ENCODE measurements around the gene IL1RL1. TPM values are rescaled to one million over a fixed set of nuclear protein-coding genes. Genes with fewer than 3 reads are reported as not detected.

The IL1RL1 gene
- total RNA-seq, 1 experiment from 2014 or later, result not detected

DNA sequence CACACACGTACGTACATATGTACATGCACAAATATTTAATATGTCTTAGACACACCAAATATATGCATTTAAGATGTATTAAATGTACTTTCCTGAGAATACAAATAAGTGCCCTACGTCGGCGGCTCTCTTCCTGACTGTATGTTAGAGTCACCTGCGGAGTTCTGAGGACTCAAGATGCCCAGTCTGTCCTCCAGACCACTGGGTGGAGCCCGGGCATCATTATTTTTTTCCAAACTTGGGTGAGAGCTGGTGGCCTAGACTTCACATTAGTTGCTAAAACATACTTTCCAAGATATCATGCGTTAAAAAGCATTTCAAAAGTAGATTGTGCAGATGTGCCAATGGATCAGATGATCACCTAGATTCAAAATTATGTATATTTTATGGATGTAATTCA, 47.1 kb downstream of the IL1RL1 start (continued):
- TF ChIP-seq, protein P1, sequence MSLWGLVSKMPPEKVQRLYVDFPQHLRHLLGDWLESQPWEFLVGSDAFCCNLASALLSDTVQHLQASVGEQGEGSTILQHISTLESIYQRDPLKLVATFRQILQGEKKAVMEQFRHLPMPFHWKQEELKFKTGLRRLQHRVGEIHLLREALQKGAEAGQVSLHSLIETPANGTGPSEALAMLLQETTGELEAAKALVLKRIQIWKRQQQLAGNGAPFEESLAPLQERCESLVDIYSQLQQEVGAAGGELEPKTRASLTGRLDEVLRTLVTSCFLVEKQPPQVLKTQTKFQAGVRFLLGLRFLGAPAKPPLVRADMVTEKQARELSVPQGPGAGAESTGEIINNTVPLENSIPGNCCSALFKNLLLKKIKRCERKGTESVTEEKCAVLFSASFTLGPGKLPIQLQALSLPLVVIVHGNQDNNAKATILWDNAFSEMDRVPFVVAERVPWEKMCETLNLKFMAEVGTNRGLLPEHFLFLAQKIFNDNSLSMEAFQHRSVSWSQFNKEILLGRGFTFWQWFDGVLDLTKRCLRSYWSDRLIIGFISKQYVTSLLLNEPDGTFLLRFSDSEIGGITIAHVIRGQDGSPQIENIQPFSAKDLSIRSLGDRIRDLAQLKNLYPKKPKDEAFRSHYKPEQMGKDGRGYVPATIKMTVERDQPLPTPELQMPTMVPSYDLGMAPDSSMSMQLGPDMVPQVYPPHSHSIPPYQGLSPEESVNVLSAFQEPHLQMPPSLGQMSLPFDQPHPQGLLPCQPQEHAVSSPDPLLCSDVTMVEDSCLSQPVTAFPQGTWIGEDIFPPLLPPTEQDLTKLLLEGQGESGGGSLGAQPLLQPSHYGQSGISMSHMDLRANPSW (CRISPR knock-in tag; conservative IDR thresholded peaks at IDR 0.05; ENCODE audit: low read depth), result no peak
- TF ChIP-seq MXD4 (CRISPR knock-in tag; IDR thresholded peaks at IDR 0.05; ENCODE audit: borderline replicate concordance) (no peak), SMAD4 (CRISPR knock-in tag; IDR thresholded peaks at IDR 0.05) (no peak), USF1 (CRISPR knock-in tag; IDR thresholded peaks at IDR 0.05) (no peak), ARID4B (CRISPR knock-in tag; IDR thresholded peaks at IDR 0.05; ENCODE audit: borderline replicate concordance) (no peak), ZBTB21 (CRISPR knock-in tag; IDR thresholded peaks at IDR 0.05; ENCODE audit: borderline replicate concordance) (no peak), TEAD4 (CRISPR knock-in tag; IDR thresholded peaks at IDR 0.05) (no peak), JUN (CRISPR knock-in tag; IDR thresholded peaks at IDR 0.05) (no peak)
- TF ChIP-seq, protein P2, sequence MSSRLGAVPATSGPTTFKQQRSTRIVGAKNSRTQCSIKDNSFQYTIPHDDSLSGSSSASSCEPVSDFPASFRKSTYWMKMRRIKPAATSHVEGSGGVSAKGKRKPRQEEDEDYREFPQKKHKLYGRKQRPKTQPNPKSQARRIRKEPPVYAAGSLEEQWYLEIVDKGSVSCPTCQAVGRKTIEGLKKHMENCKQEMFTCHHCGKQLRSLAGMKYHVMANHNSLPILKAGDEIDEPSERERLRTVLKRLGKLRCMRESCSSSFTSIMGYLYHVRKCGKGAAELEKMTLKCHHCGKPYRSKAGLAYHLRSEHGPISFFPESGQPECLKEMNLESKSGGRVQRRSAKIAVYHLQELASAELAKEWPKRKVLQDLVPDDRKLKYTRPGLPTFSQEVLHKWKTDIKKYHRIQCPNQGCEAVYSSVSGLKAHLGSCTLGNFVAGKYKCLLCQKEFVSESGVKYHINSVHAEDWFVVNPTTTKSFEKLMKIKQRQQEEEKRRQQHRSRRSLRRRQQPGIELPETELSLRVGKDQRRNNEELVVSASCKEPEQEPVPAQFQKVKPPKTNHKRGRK (CRISPR knock-in tag; IDR thresholded peaks at IDR 0.05; ENCODE audit: borderline replicate concordance), result no peak

DNA sequence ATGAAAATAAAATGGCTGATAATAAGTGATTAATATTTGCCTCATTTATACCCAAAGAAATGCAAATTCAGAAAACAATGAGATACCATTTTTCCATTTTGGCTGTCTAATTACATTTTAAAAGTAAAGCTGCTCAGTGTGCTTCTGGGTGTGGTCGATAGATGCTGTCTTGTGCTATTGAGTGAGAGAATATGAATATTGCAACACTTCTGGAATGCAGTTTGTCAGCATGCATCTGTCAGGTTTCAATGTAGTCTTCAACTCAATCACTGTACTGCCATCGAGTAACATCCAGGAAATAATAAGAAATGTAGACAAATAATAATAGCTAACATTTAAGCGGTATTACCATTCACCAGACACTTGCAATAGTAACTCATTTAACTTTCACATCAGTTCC, 48.2 kb downstream of the IL1RL1 start:
- Mint-ChIP-seq H3K36me3 (peaks cover 2% of the 10 kb centered on the region; the same call in 1 of the 2 replicates), H3K27me3 (ENCODE audit: low read depth) (peaks cover 27% of the 10 kb centered on the region), H3K27ac (no peak overlapping the region), H3K4me1 (peaks cover 13% of the 10 kb centered on the region), H3K4me3 (no peak overlapping the region), H3K9me3 (peaks cover 16% of the 10 kb centered on the region)
- no peak for TF ChIP-seq NR3C1 (CRISPR knock-in tag; conservative IDR thresholded peaks at IDR 0.05; ENCODE audit: low read depth)
- TF ChIP-seq ARID4B (CRISPR knock-in tag; IDR thresholded peaks at IDR 0.05; ENCODE audit: borderline replicate concordance), result no peak
- TF ChIP-seq USF2 (CRISPR knock-in tag; IDR thresholded peaks at IDR 0.05), result no peak
- TF ChIP-seq ZBTB43 (CRISPR knock-in tag; IDR thresholded peaks at IDR 0.05), result no peak
- no peak for TF ChIP-seq SMAD4 (CRISPR knock-in tag; IDR thresholded peaks at IDR 0.05)
- no peak for TF ChIP-seq EMX1 (CRISPR knock-in tag; IDR thresholded peaks at IDR 0.05)
- no peak for TF ChIP-seq PRRX2 (CRISPR knock-in tag; IDR thresholded peaks at IDR 0.05)
- TF ChIP-seq ESRRA (CRISPR knock-in tag; IDR thresholded peaks at IDR 0.05; ENCODE audit: borderline replicate concordance), result no peak
- TF ChIP-seq, protein P3, sequence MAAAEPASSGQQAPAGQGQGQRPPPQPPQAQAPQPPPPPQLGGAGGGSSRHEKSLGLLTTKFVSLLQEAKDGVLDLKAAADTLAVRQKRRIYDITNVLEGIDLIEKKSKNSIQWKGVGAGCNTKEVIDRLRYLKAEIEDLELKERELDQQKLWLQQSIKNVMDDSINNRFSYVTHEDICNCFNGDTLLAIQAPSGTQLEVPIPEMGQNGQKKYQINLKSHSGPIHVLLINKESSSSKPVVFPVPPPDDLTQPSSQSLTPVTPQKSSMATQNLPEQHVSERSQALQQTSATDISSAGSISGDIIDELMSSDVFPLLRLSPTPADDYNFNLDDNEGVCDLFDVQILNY (CRISPR knock-in tag; IDR thresholded peaks at IDR 0.05), result no peak
- no peak for TF ChIP-seq SMAD3 (CRISPR knock-in tag; IDR thresholded peaks at IDR 0.05; ENCODE audit: borderline replicate concordance)
- ChIA-PET CTCF (no interaction called here), POLR2A (no interaction called here)
- ATAC-seq (no peak), DNase-seq (ENCODE audit: low spot score) (no peak)

Data from WTC11 (cell line).